ENCODE measurements around the gene CHMP3.

DNA sequence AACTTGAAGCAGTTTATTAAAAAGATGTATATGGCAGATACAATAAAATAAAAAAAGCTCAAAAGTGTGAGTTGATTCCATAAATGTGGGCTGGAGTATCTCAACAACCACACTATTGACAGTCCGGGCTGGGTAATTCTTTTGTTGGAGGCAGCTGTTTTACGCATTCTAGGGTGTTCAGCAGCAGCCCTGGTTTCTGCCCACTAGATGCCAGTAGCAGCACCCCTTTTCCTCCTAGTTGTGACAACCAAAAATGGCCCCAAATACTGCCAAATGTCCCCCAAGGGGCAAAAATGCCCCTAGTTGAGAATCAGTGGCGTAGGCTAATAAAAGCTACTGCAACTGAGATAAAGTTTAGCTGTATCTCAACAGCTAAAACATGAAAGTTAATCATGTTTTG is 44.8 kb downstream of the CHMP3 start:
- TF ChIP-seq GATA3 (IDR thresholded peaks at IDR 0.05; ENCODE audit: low read depth, low read length), result no peak
- no peak for TF ChIP-seq GATA2 (IDR thresholded peaks at IDR 0.05; ENCODE audit: low read depth, low read length)
